HG03196 (cell line): Measurements from ENCODE around the gene HNRNPA0.

Experiments used
- ATAC-seq: cut with Tn5 transposase; IDR thresholded peaks from one replicate; pipeline ENCODE4 v1.9.1; 2021; ENCODE audit not compliant: unreplicated experiment

HNRNPA0 gene

GRCh38 chr5:137728048-137728447, 26.1 kb downstream of the HNRNPA0 start:
- no peak for ATAC-seq

- ATAC-seq = no peak
Measured at GRCh38 chr5:137727623-137728022, 26.5 kb downstream of the HNRNPA0 start.

GRCh38 chr5:137724251-137724650, 29.9 kb downstream of the HNRNPA0 start:
- no peak for ATAC-seq

- ATAC-seq = no peak
Measured at GRCh38 chr5:137718611-137719010, 35.6 kb downstream of the HNRNPA0 start.

- no peak for ATAC-seq
Measured at GRCh38 chr5:137716337-137716736, 37.8 kb downstream of the HNRNPA0 start.

- ATAC-seq = no peak
Measured at GRCh38 chr5:137715456-137715855, 38.7 kb downstream of the HNRNPA0 start.

- ATAC-seq = no peak
Measured at GRCh38 chr5:137714946-137715345, 39.2 kb downstream of the HNRNPA0 start.

GRCh38 chr5:137714494-137714893, 39.7 kb downstream of the HNRNPA0 start:
- no peak for ATAC-seq

GRCh38 chr5:137712139-137712667, 42.0 kb downstream of the HNRNPA0 start:
- ATAC-seq = no peak

- no peak for ATAC-seq
Measured at GRCh38 chr5:137710086-137710485, 44.1 kb downstream of the HNRNPA0 start.

- no peak for ATAC-seq
Measured at GRCh38 chr5:137708796-137709559, 45.2 kb downstream of the HNRNPA0 start.

- ATAC-seq = no peak
Measured at GRCh38 chr5:137708062-137708461, 46.1 kb downstream of the HNRNPA0 start.

- ATAC-seq = no peak
Measured at GRCh38 chr5:137706841-137707240, 47.3 kb downstream of the HNRNPA0 start.

- no peak for ATAC-seq
Measured at GRCh38 chr5:137705106-137705505, 49.1 kb downstream of the HNRNPA0 start.

GRCh38 chr5:137703565-137703964, 50.6 kb downstream of the HNRNPA0 start:
- no peak for ATAC-seq

- no peak for ATAC-seq
Measured at GRCh38 chr5:137700282-137700680, 53.9 kb downstream of the HNRNPA0 start.

GRCh38 chr5:137699336-137700281, 54.6 kb downstream of the HNRNPA0 start:
- no peak for ATAC-seq

- no peak for ATAC-seq
Measured at GRCh38 chr5:137696481-137696880, 57.7 kb downstream of the HNRNPA0 start.

GRCh38 chr5:137695651-137696428, 58.3 kb downstream of the HNRNPA0 start:
- ATAC-seq = no peak
